Smooth muscle cell of bladder (primary cell): ENCODE data around the gene ACTN2. TPM values are rescaled to one million over a fixed set of nuclear protein-coding genes. Genes with fewer than 3 reads are reported as not detected.

ENCODE experiments used
- total RNA-seq: library from RNA; depleted of rRNA; stranded (reverse); fragments of >200 nt; gene quantifications from 2 replicates; pipeline ENCODE4 v1.2.3, GENCODE V29; 2014

Gene ACTN2
- 0.09 and 0.14 TPM in 2 replicates for total RNA-seq

GRCh38 chr1:236685917-236686814 is at the start of gene ACTN2:
TSS of gene ACTN2 (plus strand) at chr1:236686499. CDS start at chr1:236686674, 175 bp downstream.

DNA sequence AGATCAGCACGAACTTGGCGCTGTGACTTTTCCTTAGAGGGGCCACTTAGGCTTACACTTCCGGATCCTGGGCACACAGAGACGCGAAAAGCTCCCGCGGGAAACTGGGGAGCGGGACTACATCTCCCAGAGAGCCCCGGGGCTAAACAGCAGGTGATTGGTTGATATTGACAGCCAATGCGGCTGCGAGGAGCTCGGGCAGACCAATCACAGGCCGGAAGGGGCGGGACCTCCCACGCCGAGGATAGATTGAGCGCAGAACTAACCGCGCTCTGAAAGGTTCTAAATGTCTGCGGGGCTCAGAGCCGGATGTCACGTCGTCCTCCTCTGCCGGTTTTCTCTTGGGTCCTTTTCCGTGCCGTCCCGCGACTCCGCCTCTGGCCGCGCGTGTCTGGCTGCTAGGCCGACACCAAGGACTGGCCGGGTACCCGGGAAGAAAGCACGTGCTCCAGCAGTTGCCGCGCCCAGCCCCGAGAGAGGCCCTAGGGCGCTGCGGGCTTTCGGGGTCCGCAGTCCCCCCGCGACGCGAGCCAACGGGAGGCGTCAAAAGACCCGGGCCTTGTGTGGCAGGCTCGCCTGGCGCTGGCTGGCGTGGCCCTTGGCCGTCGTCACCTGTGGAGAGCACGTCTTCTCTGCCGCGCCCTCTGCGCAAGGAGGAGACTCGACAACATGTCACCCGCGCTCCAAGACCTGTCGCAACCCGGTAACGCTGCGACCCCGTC is 108.9 kb downstream of the ACTN2 start, which contains the start of gene MTR:
Gene MTR, plus strand, starts transcription at position 258 of the 722 bp plus-strand sequence. Its CDS starts 412 bp downstream, at position 670.

Other genes starting within 250 kb of the ACTN2 start
- 65.0 and 66.9 TPM in 2 replicates for gene LGALS8, start 162.5 kb upstream of the ACTN2 start, total RNA-seq
- gene HEATR1, start 82.0 kb upstream of the ACTN2 start, total RNA-seq, result 18.9 and 24.1 TPM in 2 replicates
- gene MTR, start 108.8 kb downstream of the ACTN2 start, total RNA-seq, result 22.2 and 30.7 TPM in 2 replicates